Panc1 (cell line): ENCODE results near the gene NOL9. TPM values are rescaled to one million over a fixed set of nuclear protein-coding genes. Genes with fewer than 3 reads are reported as not detected.

ENCODE experiments used
- ATAC-seq: fragments of 200-7000 bp; cut with Tn5 transposase; 2 replicates; pipeline ENCODE4 v1.9.1; 2020; ENCODE audit warnings: mild to moderate bottlenecking, moderate library complexity
- BruUV-seq: library from RNA; stranded (reverse); fragments of 400-500 nt; replicated peaks from 2 replicates; lab custom pipeline; 2021; lab: Mats Ljungman, UMichigan
- CTCF ChIA-PET: fragments of 300-600 bp; sonication (Branson Sonifier 250); formaldehyde crosslinking; loops from one replicate; lab custom pipeline; 2022; ENCODE audit warnings: antibody characterized with exemption; lab: Charles Lee
- POLR2A ChIA-PET: fragments of 300-600 bp; sonication (Branson Sonifier 250); formaldehyde crosslinking; loops from one replicate; lab custom pipeline; 2022; ENCODE audit warnings: antibody characterized with exemption; lab: Charles Lee
- DNase-seq: peaks from one replicate; pipeline ENCODE4 v3.0.0-alpha.2; 2010; ENCODE audit warnings: low read depth, low spot score
- H3K27ac ChIP-seq: 2 replicates; pipeline ENCODE4 v1.5.1; 2011; ENCODE audit warnings: mild to moderate bottlenecking, low read length, inconsistent platforms
- H3K27me3 ChIP-seq: fragments of 200-500 bp; sonication (Bioruptor generic); 2 replicates; pipeline ENCODE4 v1.6.0; 2014; ENCODE audit warnings: low read length, inconsistent platforms; ENCODE audit not compliant: control insufficient read depth, insufficient read depth
- H3K36me3 ChIP-seq: fragments of 200-500 bp; sonication (Bioruptor generic); 2 replicates; pipeline ENCODE4 v1.5.1; 2014; ENCODE audit warnings: inconsistent platforms, mild to moderate bottlenecking, low read length, moderate library complexity; ENCODE audit not compliant: control insufficient read depth, insufficient read depth
- H3K4me1 ChIP-seq: 2 replicates; pipeline ENCODE4 v1.5.1; 2011; ENCODE audit warnings: inconsistent platforms, mild to moderate bottlenecking, low read length, moderate library complexity; ENCODE audit not compliant: control insufficient read depth, insufficient read depth
- H3K4me3 ChIP-seq, 2 experiments: 2 replicates each; pipeline ENCODE4 v1.5.1; 2011 to 2012; ENCODE audit warnings: low read depth in 2 of 2, low read length in 2 of 2, mild to moderate bottlenecking in 2 of 2, inconsistent platforms in 1 of 2, moderate library complexity in 1 of 2
- H3K9me3 ChIP-seq: fragments of 200-500 bp; sonication (Bioruptor generic); 2 replicates; pipeline ENCODE4 v1.5.1; 2014; ENCODE audit warnings: low read depth, mild to moderate bottlenecking, inconsistent platforms, low read length, moderate library complexity; ENCODE audit not compliant: control insufficient read depth, insufficient read depth
- POLR2AphosphoS5 ChIP-seq: IDR thresholded peaks from 2 replicates; pipeline ENCODE4 v1.6.1; 2012; ENCODE audit warnings: mild to moderate bottlenecking, low read depth, low read length, moderate library complexity
- SIN3A ChIP-seq: IDR thresholded peaks from 2 replicates; pipeline ENCODE4 v1.6.1; 2012; ENCODE audit warnings: low read depth, mild to moderate bottlenecking, low read length, moderate library complexity, borderline replicate concordance; ENCODE audit not compliant: insufficient read depth
- TCF7L2 ChIP-seq: IDR thresholded peaks from 2 replicates; pipeline ENCODE4 v1.6.1; 2011; ENCODE audit warnings: mild to moderate bottlenecking, low read depth, low read length, inconsistent platforms
- in situ Hi-C: cut with HindIII; loops from 2 replicates; pipeline ENCODE4 v1.10.0; 2016; ENCODE audit warnings: low sequenced_read_pairs, low pct_unique_long_range_greater_than_20kb
- intact Hi-C: fragments of 100-400 bp; cut with micrococcal nuclease; formaldehyde crosslinking; loops from one replicate; pipeline ENCODE4 v1.10.0; 2022; ENCODE audit not compliant: unreplicated experiment
- total RNA-seq: library from RNA; stranded (reverse); gene quantifications from one replicate; pipeline ENCODE4 v1.2.1, GENCODE V29; 2021; ENCODE audit not compliant: unreplicated experiment
- TF ChIP-seq, protein P1 (sequence below), 2 experiments: IDR thresholded peaks; 2 replicates each; pipeline ENCODE4 v1.6.1; 2011 to 2012; ENCODE audit warnings: low read depth in 2 of 2, control low read depth in 1 of 2, low read length in 1 of 2, mild to moderate bottlenecking in 1 of 2, moderate library complexity in 1 of 2; ENCODE audit not compliant: insufficient read depth in 1 of 2
- TF ChIP-seq, protein P2 (sequence below): fragments of 450-650 bp; IDR thresholded peaks from 2 replicates; pipeline ENCODE4 v1.5.1; 2017; ENCODE audit warnings: mild to moderate bottlenecking

The NOL9 gene
- total RNA-seq, 1 experiment from 2014 or later: 46.4 TPM

DNA sequence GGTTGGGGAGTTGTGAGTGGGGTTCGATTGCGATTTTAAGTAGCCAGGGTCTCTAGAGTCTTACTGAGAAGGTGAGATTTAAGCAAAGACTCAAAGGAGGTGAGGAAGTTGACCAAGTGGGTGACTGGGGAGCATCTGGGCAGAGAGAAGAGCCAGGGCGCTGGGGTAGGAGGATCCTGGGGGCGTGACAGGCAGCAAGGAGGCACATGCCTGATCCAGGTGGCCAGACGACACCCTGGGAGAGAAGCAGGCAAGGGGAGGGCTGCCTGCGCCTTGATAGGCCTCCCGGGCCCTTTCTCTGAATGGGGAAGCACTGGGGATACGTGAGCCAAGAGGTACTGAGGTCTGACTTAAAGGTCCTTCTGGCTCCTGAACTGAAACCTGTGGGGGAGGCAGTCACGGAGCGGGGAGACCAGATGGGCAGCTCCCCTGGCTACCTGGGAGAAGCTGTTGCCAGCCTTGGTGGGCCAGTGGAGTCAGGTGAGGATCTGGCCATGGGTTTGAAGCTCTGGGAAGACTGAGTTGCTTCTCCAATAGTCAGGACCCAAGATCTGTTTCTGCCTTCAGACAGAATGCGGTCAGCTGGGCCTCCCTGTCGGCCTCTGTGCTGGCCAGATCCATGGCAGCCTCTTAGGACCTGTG, 30.9 kb upstream of the NOL9 start:
- Histone ChIP-seq H3K9me3 (no peaks in the 10 kb centered on the region), H3K27me3 (no peaks in the 10 kb centered on the region), H3K27ac (no peak overlapping the region), H3K36me3 (peaks cover 4% of the 10 kb centered on the region; the same call in 1 of the 2 replicates), H3K4me1 (peaks cover 16% of the 10 kb centered on the region), H3K4me3 (no peak overlapping the region)
- CTCF ChIA-PET: no interaction called here
- no peak for TF ChIP-seq POLR2AphosphoS5
- no peak for TF ChIP-seq SIN3A
- TF ChIP-seq TCF7L2: no peak
- TF ChIP-seq, protein P1, sequence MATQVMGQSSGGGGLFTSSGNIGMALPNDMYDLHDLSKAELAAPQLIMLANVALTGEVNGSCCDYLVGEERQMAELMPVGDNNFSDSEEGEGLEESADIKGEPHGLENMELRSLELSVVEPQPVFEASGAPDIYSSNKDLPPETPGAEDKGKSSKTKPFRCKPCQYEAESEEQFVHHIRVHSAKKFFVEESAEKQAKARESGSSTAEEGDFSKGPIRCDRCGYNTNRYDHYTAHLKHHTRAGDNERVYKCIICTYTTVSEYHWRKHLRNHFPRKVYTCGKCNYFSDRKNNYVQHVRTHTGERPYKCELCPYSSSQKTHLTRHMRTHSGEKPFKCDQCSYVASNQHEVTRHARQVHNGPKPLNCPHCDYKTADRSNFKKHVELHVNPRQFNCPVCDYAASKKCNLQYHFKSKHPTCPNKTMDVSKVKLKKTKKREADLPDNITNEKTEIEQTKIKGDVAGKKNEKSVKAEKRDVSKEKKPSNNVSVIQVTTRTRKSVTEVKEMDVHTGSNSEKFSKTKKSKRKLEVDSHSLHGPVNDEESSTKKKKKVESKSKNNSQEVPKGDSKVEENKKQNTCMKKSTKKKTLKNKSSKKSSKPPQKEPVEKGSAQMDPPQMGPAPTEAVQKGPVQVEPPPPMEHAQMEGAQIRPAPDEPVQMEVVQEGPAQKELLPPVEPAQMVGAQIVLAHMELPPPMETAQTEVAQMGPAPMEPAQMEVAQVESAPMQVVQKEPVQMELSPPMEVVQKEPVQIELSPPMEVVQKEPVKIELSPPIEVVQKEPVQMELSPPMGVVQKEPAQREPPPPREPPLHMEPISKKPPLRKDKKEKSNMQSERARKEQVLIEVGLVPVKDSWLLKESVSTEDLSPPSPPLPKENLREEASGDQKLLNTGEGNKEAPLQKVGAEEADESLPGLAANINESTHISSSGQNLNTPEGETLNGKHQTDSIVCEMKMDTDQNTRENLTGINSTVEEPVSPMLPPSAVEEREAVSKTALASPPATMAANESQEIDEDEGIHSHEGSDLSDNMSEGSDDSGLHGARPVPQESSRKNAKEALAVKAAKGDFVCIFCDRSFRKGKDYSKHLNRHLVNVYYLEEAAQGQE (IDR thresholded peaks at IDR 0.05; ENCODE audit: insufficient read depth in 1 of 2, low read depth in 2 of 2, low read length in 1 of 2): no peak
- TF ChIP-seq, protein P2, sequence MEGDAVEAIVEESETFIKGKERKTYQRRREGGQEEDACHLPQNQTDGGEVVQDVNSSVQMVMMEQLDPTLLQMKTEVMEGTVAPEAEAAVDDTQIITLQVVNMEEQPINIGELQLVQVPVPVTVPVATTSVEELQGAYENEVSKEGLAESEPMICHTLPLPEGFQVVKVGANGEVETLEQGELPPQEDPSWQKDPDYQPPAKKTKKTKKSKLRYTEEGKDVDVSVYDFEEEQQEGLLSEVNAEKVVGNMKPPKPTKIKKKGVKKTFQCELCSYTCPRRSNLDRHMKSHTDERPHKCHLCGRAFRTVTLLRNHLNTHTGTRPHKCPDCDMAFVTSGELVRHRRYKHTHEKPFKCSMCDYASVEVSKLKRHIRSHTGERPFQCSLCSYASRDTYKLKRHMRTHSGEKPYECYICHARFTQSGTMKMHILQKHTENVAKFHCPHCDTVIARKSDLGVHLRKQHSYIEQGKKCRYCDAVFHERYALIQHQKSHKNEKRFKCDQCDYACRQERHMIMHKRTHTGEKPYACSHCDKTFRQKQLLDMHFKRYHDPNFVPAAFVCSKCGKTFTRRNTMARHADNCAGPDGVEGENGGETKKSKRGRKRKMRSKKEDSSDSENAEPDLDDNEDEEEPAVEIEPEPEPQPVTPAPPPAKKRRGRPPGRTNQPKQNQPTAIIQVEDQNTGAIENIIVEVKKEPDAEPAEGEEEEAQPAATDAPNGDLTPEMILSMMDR: no peak
- ATAC-seq (no peak), DNase-seq (no peak)
- no TSS peak for BruUV-seq
- in situ Hi-C loops (no loop called here), intact Hi-C loops (no loop called here)
- POLR2A ChIA-PET: interaction anchor here (0.5 kb wide), 1 partner anchor 355 kb away, joined by 3 read pairs; no protein-coding TSS in a partner anchor

DNA sequence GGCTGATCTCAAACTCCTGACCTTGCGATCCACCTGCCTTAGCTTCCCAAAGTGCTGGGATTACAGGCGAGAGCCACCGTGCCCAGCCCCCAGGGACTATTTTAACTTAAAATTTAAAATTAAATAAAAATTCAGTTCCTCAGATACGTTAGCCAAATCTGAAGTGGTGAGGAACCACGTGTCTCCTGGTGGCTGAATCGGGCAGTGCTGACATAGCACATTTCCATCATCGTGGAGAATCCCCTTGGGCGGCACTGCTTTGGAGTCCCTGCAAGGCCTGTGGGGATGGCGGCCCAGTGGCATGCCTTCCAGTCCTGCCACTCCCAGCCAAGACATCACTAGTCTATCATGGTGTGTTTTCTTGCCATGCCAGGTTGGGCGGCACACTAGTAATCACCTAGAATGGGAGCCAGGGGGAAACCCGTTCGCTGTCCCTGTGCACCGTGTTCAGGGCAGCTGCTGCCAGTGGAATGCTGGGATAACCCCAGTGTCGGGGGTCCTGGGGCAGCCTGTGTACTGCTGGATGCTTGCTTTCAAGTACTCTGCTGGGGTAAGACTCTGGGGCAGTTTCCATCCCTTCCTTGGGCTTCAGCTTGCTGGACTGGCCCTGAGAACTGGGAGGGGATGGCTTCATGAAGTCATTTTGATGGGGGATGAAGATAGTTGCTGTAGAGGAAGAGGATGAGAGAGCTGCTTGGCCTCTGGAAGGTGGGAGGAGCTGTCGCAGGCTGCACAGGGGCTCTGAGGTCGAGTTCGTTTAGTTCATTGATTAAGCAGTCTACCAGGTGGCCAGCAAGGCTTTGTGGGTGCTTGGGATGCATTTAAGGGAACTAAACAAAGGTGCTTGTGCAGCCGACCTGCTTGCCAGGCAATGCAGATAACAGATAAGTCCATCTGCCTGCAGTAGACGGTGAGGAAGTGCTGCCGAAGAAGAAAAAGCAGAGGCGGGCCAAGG, 30.1 kb upstream of the NOL9 start:
- no TSS peak for BruUV-seq
- ATAC-seq (no peak), DNase-seq (no peak)
- TF ChIP-seq, protein P2: no peak
- in situ Hi-C loops: no loop called here
- Histone ChIP-seq H3K4me3 (no peak overlapping the region), H3K27me3 (no peaks in the 10 kb centered on the region), H3K4me1 (peaks cover 18% of the 10 kb centered on the region), H3K9me3 (no peaks in the 10 kb centered on the region), H3K36me3 (peaks cover 7% of the 10 kb centered on the region; the same call in 1 of the 2 replicates), H3K27ac (no peak overlapping the region)
- intact Hi-C loops: no loop called here
- ChIA-PET CTCF (no interaction called here), POLR2A (no interaction called here)
